Measurements from ENCODE around the gene SFRP2. TPM values are rescaled to one million over a fixed set of nuclear protein-coding genes. Genes with fewer than 3 reads are reported as not detected.

Gene SFRP2
- total RNA-seq, 4 donors from 2014 or later: 12.3 to 36.5 (median 21.2) TPM

GRCh38 chr4:153823483-153823882 lies 34.6 kb upstream of the SFRP2 start:
- Histone ChIP-seq H3K9me3 (peaks cover 0 to 11% (median 0%) of the 10 kb centered on the region in 3 donors), H3K27me3 (no peaks in the 10 kb centered on the region), H3K4me1 (no peaks in the 10 kb centered on the region), H3K27ac (no peak overlapping the region), H3K36me3 (no peaks in the 10 kb centered on the region), H3K4me3 (no peak overlapping the region)
- TF ChIP-seq CTCF (IDR thresholded peaks at IDR 0.05) (no peak), POLR2A (IDR thresholded peaks at IDR 0.05) (no peak), EP300 (IDR thresholded peaks at IDR 0.05) (no peak), POLR2AphosphoS5 (IDR thresholded peaks at IDR 0.05) (no peak)
- WGBS, 2 donors (ENCODE audit: low coverage in 1 of 2): 88 to 100% methylated on average over 1 of the region's 1 CpG
- no peak for ATAC-seq

- H3K36me3 ChIP-seq: no peaks in the 10 kb centered on the region
- H3K27ac ChIP-seq: no peak overlapping the region
- no peak overlapping the region for H3K4me3 ChIP-seq
- no peaks in the 10 kb centered on the region for H3K27me3 ChIP-seq
- H3K9me3 ChIP-seq: peaks cover 0 to 11% (median 0%) of the 10 kb centered on the region in 3 donors
- TF ChIP-seq POLR2A (IDR thresholded peaks at IDR 0.05): no peak
- TF ChIP-seq CTCF (IDR thresholded peaks at IDR 0.05): no peak
- TF ChIP-seq EP300 (IDR thresholded peaks at IDR 0.05): no peak
- no peak for TF ChIP-seq POLR2AphosphoS5 (IDR thresholded peaks at IDR 0.05)
- ATAC-seq: no peak
- 66 to 67% methylated on average over 3 of the region's 3 CpGs for WGBS, 2 donors (ENCODE audit: low coverage in 1 of 2)
- no peaks in the 10 kb centered on the region for H3K4me1 ChIP-seq
Measured at GRCh38 chr4:153822316-153822715, 33.4 kb upstream of the SFRP2 start.

DNA sequence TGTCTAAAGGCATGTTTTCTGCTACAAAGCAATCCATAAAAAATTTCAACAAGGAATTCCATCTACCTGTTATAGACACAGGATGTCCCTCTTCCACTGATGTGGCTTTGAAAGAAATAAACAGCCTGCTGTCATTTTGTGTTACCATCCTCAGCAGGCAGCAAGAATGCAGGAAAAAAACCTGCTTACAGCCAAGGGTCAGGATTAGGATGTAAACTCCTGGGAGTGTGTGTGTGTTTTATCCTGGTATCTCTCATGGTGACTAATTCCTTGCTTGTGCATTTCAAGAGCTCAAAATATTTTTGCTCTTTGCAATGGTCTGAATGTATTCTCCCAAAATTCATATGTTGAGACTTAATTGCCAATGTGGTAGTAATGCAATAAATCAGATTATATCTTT lies 28.6 kb upstream of the SFRP2 start:
- no peaks in the 10 kb centered on the region for H3K27me3 ChIP-seq
- TF ChIP-seq EP300 (IDR thresholded peaks at IDR 0.05) (no peak), POLR2AphosphoS5 (IDR thresholded peaks at IDR 0.05) (no peak)

DNA sequence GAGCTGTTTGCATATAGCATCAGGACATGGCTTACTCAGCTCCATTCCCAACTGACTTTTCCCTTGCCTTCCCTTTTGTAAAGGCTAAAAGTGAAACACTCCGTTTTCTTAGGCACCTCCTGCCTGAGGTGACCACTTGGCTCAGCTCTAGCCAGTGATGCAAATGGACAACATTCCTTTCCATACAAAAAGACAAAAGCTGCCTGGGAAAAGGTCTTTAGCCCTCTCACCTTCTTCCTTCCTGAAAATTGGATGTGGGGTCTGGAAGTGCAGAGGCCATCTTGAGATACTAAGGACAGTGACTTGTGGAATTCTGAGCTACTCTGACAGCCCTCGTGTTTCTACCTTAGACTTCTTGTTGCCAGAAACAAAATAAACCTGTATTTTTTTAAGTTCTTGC lies 27.7 kb upstream of the SFRP2 start:
- H3K4me3 ChIP-seq: no peak overlapping the region
- ATAC-seq: no peak
- peaks cover 0 to 11% (median 0%) of the 10 kb centered on the region in 3 donors for H3K9me3 ChIP-seq
- H3K27ac ChIP-seq: no peak overlapping the region
- no peaks in the 10 kb centered on the region for H3K27me3 ChIP-seq
- H3K4me1 ChIP-seq: no peaks in the 10 kb centered on the region
- WGBS, 2 donors (ENCODE audit: low coverage in 1 of 2): 38 to 49% methylated on average over 2 of the region's 2 CpGs
- TF ChIP-seq POLR2A (IDR thresholded peaks at IDR 0.05): no peak
- TF ChIP-seq POLR2AphosphoS5 (IDR thresholded peaks at IDR 0.05): no peak
- TF ChIP-seq EP300 (IDR thresholded peaks at IDR 0.05): no peak
- TF ChIP-seq CTCF (IDR thresholded peaks at IDR 0.05): no peak
- H3K36me3 ChIP-seq: no peaks in the 10 kb centered on the region

More for the DNA sequence above, 28.6 kb upstream of the SFRP2 start:
- Histone ChIP-seq H3K27ac (no peak overlapping the region), H3K9me3 (peaks cover 0 to 11% (median 0%) of the 10 kb centered on the region in 3 donors), H3K36me3 (no peaks in the 10 kb centered on the region), H3K4me3 (no peak overlapping the region), H3K4me1 (no peaks in the 10 kb centered on the region)
- no peak for ATAC-seq

DNA sequence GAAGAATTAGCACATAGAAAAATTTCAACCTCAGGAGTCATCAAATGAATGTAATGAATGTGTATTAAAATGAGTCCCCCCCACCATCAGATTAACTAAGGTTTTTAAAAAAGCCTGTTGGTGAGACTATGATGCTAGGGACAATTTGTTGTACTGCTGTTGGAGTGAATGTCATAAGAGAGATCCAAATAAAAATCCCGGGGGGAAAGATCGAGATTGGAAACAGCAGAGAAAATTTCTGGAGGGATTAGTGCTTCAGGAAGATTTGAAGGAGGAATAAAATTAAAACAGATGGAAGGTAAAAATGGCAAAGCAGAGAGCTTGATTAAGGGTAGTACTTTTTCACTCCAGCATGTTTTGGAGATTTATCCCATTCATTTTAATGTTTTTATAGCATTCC lies 25.9 kb upstream of the SFRP2 start:
- Histone ChIP-seq H3K4me3 (no peak overlapping the region), H3K36me3 (no peaks in the 10 kb centered on the region), H3K4me1 (no peaks in the 10 kb centered on the region), H3K9me3 (peaks cover 0 to 7% (median 0%) of the 10 kb centered on the region in 3 donors), H3K27ac (no peak overlapping the region), H3K27me3 (no peaks in the 10 kb centered on the region)
- WGBS, 2 donors (ENCODE audit: low coverage in 1 of 2): 57 to 71% methylated on average over 2 of the region's 2 CpGs
- no peak for TF ChIP-seq EP300 (IDR thresholded peaks at IDR 0.05)
- TF ChIP-seq POLR2A (IDR thresholded peaks at IDR 0.05): no peak
- TF ChIP-seq CTCF (IDR thresholded peaks at IDR 0.05): no peak
- TF ChIP-seq POLR2AphosphoS5 (IDR thresholded peaks at IDR 0.05): no peak
- no peak for ATAC-seq
